ENCODE results near the gene MGAT5B.

DNA sequence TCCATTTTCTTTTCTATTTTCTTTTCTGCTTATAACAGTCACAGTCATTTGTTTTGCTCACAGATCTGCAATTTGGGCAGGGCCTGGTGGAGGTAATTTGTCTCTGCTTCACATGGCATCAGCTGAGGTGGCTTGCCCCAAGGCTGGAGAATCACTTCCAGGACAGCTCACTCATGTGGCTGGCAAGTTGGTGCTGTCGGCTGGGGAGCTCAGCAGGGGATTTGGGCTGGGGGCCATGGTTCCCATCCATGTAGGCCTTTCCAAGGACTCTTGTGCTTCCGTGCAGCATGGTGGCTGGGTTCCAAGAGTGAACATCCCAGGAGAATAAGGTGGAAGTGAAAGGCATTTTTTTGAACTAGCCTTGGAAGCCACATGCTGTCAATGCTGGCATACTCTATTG is 85.7 kb downstream of the MGAT5B start:
- TF ChIP-seq, protein P1, sequence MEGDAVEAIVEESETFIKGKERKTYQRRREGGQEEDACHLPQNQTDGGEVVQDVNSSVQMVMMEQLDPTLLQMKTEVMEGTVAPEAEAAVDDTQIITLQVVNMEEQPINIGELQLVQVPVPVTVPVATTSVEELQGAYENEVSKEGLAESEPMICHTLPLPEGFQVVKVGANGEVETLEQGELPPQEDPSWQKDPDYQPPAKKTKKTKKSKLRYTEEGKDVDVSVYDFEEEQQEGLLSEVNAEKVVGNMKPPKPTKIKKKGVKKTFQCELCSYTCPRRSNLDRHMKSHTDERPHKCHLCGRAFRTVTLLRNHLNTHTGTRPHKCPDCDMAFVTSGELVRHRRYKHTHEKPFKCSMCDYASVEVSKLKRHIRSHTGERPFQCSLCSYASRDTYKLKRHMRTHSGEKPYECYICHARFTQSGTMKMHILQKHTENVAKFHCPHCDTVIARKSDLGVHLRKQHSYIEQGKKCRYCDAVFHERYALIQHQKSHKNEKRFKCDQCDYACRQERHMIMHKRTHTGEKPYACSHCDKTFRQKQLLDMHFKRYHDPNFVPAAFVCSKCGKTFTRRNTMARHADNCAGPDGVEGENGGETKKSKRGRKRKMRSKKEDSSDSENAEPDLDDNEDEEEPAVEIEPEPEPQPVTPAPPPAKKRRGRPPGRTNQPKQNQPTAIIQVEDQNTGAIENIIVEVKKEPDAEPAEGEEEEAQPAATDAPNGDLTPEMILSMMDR (conservative IDR thresholded peaks at IDR 0.05 in 1 of 2, IDR thresholded peaks at IDR 0.05 in 1 of 2; ENCODE audit: extremely low read depth in 1 of 2, insufficient read depth in 1 of 2, low read depth in 1 of 2, low read length in 2 of 2), result no peak
- no peak for TF ChIP-seq EZH2 (IDR thresholded peaks at IDR 0.05; ENCODE audit: borderline replicate concordance, low read length)
